Lower leg skin (tissue), 4 donors: Measurements from ENCODE around the gene CACNA1S. TPM values are rescaled to one million over a fixed set of nuclear protein-coding genes. Genes with fewer than 3 reads are reported as not detected.
A peak's percentile ranks its signal among the peaks of the same experiment; 100 is the strongest.

Source experiments
- DNase-seq, 2 donors: peaks; one replicate each; pipeline ENCODE4 v3.0.0-alpha.2; 2019; ENCODE audit warnings: low spot score in 2 of 2
- H3K4me3 ChIP-seq: fragments of 200-600 bp; sonication (generic); 2 replicates; pipeline ENCODE4 v1.5.1; 2017; ENCODE audit warnings: mild to moderate bottlenecking, low read depth; ENCODE audit not compliant: poor library complexity, severe bottlenecking
- POLR2A ChIP-seq, 2 donors: fragments of 450-650 bp; IDR thresholded peaks; one replicate each; pipeline ENCODE4 v1.6.1; 2016 to 2017; ENCODE audit warnings: antibody characterized with exemption in 2 of 2, mild to moderate bottlenecking in 1 of 2, moderate library complexity in 1 of 2
- WGBS, 2 donors: methylation state at CpG; one replicate each; pipeline ENCODE4 v1.1.5; 2018; 5-methylcytosine and 5-hydroxymethylcytosine counted together
- intact Hi-C: fragments of 100-400 bp; cut with DNase I; formaldehyde crosslinking; loops from one replicate; pipeline ENCODE4 v1.15.0; 2023; ENCODE audit warnings: low total_unique reads
- total RNA-seq, 4 donors: library from RNA; depleted of rRNA; stranded (reverse); fragments of >200 nt; gene quantifications; one replicate each; pipeline ENCODE4 v1.1.0, GENCODE V29; 2016
- TF ChIP-seq, protein P1 (sequence below), 3 donors: fragments of 450-650 bp; IDR thresholded peaks; one replicate each; pipeline ENCODE4 v1.5.1; 2016; ENCODE audit warnings: antibody characterized with exemption in 3 of 3, mild to moderate bottlenecking in 3 of 3, moderate library complexity in 2 of 3

The CACNA1S gene
- total RNA-seq, 4 donors from 2014 or later: 0.04 TPM; not detected in 3

DNA sequence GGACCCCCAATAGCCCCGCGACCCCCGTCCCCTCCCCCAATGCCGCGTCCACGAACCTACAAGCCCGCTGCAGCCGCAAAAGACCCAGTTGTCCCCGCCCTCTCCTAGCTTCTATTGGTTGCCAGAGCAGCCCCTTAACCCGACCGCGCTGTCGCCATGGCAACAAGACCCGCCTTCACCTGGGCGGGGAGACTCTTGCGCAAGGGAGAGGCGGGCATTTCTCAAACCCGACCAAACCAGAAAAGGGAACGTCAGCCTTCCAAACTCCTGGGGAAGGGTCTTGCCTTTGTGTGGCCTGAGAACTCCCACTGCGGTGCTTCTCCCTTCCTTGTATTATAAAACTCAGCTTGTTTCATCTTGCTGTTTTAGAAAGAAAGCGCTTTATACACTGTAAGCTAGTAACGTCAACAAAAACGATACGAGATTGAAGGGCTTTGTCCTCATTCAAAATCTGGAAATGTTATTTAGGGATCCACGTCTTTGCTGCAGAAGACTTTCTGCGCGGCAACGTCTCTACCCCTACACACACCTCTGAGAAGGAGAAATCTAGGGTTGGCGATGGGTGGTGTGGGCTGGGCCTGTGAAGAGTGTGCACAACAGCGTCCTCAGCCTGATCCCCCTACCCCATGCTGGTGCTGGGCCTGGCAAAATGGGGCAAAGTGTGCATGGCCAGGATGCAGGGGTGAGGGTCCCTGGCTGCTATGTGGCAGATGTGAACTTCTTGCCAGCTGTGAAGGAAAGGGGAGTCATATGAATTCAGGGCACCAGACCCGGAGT is 42.4 kb upstream of the CACNA1S start, which contains the start of gene TMEM9:
Gene TMEM9, minus strand, starts transcription at position 86 of the 777 bp plus-strand sequence. CDS start 551 bp downstream, outside the sequence.
- peak within 1 kb of the TSS; percentile 76 for H3K4me3 ChIP-seq
- intact Hi-C loops: no loop called here
- 8 to 9% methylated on average over 27 to 31 of the region's 31 CpGs for WGBS, 2 donors
- TF ChIP-seq, protein P1, sequence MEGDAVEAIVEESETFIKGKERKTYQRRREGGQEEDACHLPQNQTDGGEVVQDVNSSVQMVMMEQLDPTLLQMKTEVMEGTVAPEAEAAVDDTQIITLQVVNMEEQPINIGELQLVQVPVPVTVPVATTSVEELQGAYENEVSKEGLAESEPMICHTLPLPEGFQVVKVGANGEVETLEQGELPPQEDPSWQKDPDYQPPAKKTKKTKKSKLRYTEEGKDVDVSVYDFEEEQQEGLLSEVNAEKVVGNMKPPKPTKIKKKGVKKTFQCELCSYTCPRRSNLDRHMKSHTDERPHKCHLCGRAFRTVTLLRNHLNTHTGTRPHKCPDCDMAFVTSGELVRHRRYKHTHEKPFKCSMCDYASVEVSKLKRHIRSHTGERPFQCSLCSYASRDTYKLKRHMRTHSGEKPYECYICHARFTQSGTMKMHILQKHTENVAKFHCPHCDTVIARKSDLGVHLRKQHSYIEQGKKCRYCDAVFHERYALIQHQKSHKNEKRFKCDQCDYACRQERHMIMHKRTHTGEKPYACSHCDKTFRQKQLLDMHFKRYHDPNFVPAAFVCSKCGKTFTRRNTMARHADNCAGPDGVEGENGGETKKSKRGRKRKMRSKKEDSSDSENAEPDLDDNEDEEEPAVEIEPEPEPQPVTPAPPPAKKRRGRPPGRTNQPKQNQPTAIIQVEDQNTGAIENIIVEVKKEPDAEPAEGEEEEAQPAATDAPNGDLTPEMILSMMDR (IDR thresholded peaks at IDR 0.05): no peak
- peak; percentile 97 to 100 for DNase-seq

GRCh38 chr1:201153474-201154388 is 41.5 kb upstream of the CACNA1S start:
- WGBS, 2 donors: 3 to 6% methylated on average over 12 to 37 of the region's 37 CpGs
- intact Hi-C loops: no loop called here
- H3K4me3 ChIP-seq: peak overlapping the region; percentile 76
- DNase-seq: peak in 1 of 2 donors; percentile 23
- TF ChIP-seq, protein P1 (IDR thresholded peaks at IDR 0.05): no peak
- no peak for TF ChIP-seq POLR2A (IDR thresholded peaks at IDR 0.05)

DNA sequence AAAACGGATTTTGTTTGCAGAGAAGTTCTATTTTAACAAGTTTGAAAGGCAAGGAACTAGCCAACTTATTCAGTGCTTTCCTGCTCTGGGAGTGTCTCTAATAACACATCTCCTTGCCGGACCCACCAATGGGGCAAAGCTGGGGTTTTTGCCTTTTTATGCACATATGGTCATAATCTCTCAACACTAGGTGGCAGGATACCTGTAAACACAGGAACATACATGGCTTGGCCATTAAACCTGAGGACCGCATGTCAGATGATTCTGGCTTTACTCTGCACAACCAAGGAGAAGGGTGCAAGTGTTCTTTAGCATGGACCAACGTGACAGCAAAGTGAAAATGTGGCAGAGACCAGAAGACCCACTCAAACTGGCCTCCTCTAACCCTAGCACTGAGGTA is 37.2 kb upstream of the CACNA1S start:
- H3K4me3 ChIP-seq: no peak overlapping the region
- 80 to 86% methylated on average over 4 of the region's 4 CpGs for WGBS, 2 donors
- TF ChIP-seq, protein P1 (IDR thresholded peaks at IDR 0.05): no peak
- TF ChIP-seq POLR2A (IDR thresholded peaks at IDR 0.05): no peak
- intact Hi-C loops: no loop called here
- peak in 1 of 2 donors; percentile 32 for DNase-seq

GRCh38 chr1:201147396-201148015 is 35.3 kb upstream of the CACNA1S start:
- peak in 1 of 2 donors; percentile 68 for DNase-seq
- WGBS, 2 donors: 90 to 95% methylated on average over 12 to 13 of the region's 13 CpGs
- H3K4me3 ChIP-seq: no peak overlapping the region
- intact Hi-C loops: no loop called here
- no peak for TF ChIP-seq POLR2A (IDR thresholded peaks at IDR 0.05)
- TF ChIP-seq, protein P1 (IDR thresholded peaks at IDR 0.05): no peak

DNA sequence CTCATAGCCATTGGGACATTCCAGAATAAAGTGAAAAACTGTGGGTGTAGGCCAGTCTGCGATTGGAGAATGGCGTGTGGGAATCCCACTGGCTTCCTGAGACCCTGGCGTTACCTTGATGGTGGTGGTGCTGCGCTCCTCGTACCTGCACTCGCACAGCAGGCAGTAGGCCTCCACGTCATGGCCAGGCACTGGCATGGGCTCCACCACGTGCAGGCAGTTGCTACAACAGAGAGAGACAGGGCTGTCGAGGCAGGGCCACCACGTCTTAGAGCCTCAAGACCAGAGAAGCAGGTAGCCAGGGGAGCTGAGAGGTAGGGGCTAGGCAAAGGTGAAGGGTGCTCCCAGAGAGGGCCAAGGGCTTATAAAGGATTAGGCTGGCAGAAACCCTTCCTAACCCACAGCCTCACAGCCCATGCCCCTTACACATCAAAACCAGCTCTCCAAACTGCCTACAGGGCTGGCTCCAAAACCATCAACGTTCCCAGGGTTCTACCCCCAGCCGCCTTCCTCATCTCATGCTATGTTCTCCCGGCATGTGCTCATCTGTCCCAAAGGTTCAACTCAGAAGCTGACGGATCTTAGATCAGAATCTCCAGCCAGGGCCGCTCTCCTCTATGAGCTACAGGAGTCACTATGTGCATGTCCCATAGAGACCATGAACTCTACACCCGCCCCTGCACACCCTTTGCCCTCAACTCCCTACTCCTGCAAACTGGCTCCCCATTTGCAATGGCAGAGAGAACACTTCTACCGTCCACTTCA is 34.6 kb upstream of the CACNA1S start:
- TF ChIP-seq, protein P1 (IDR thresholded peaks at IDR 0.05): no peak
- TF ChIP-seq POLR2A (IDR thresholded peaks at IDR 0.05): no peak
- intact Hi-C loops: no loop called here
- no peak overlapping the region for H3K4me3 ChIP-seq
- WGBS, 2 donors: 90 to 93% methylated on average over 16 to 17 of the region's 17 CpGs
- DNase-seq: peak in 1 of 2 donors; percentile 70
